PFSK-1 (cell line): Measurements from ENCODE around the gene PON3.

Experiments used
- FOXP2 ChIP-seq: optimal IDR thresholded peaks from 2 replicates; pipeline ENCODE3; 2011; ENCODE audit warnings: borderline replicate concordance, control low read depth, inconsistent platforms; ENCODE audit not compliant: insufficient read depth; ENCODE audit errors: extremely low read length, extremely low read depth
- POLR2AphosphoS5 ChIP-seq: IDR thresholded peaks from 2 replicates; pipeline ENCODE4 v1.6.1; 2012; ENCODE audit warnings: low read depth, mild to moderate bottlenecking, control low read depth, low read length, moderate library complexity
- REST ChIP-seq, 2 experiments: IDR thresholded peaks; 2 replicates each; pipeline versions ENCODE4 v1.6.1 to v1.8.0; 2011 to 2012; ENCODE audit warnings: low read depth in 2 of 2, low read length in 2 of 2, control low read depth in 1 of 2, inconsistent platforms in 1 of 2, mild to moderate bottlenecking in 1 of 2, moderate library complexity in 1 of 2; ENCODE audit not compliant: insufficient read depth in 1 of 2
- SIN3A ChIP-seq: IDR thresholded peaks from 2 replicates; pipeline ENCODE4 v1.6.1; 2012; ENCODE audit warnings: mild to moderate bottlenecking, low read length, moderate library complexity, borderline replicate concordance; ENCODE audit not compliant: insufficient read depth
- TAF1 ChIP-seq: IDR thresholded peaks from 2 replicates; pipeline ENCODE4 v1.6.1; 2012; ENCODE audit warnings: low read length, control low read depth, borderline replicate concordance; ENCODE audit not compliant: insufficient read depth

The PON3 gene

GRCh38 chr7:95309951-95310350 is 86.2 kb downstream of the PON3 start:
- no peak for TF ChIP-seq FOXP2
- no peak for TF ChIP-seq SIN3A
- no peak for TF ChIP-seq POLR2AphosphoS5
- TF ChIP-seq TAF1: no peak
- no peak for TF ChIP-seq REST (IDR thresholded peaks at IDR 0.05; ENCODE audit: insufficient read depth in 1 of 2, low read depth in 2 of 2, low read length in 2 of 2)
